HG03558 (cell line): ENCODE measurements around the gene TMEM221.

Experiments
- ATAC-seq: cut with Tn5 transposase; IDR thresholded peaks from one replicate; pipeline ENCODE4 v1.9.1; 2021; ENCODE audit warnings: moderate number of reproducible peaks; ENCODE audit not compliant: unreplicated experiment; ENCODE audit errors: extremely low read depth

Gene TMEM221

GRCh38 chr19:17406887-17407196, 41.6 kb downstream of the TMEM221 start:
- ATAC-seq = no peak

GRCh38 chr19:17406046-17406886, 42.2 kb downstream of the TMEM221 start:
- no peak for ATAC-seq

- ATAC-seq = no peak
These were observed 43.0 kb downstream of the TMEM221 start, which contains the start of gene BST2 for GRCh38 chr19:17405250-17406045. TSS of gene BST2 (minus strand) at chr19:17405630. CDS start at chr19:17405575, 55 bp downstream.

GRCh38 chr19:17404621-17405249, 43.7 kb downstream of the TMEM221 start:
- ATAC-seq = no peak

- ATAC-seq = no peak
These were observed 44.5 kb downstream of the TMEM221 start for GRCh38 chr19:17404015-17404414.

- ATAC-seq = no peak
These were observed 45.2 kb downstream of the TMEM221 start for GRCh38 chr19:17402982-17403855.

- ATAC-seq = no peak
These were observed 46.8 kb downstream of the TMEM221 start for GRCh38 chr19:17401628-17402027.

GRCh38 chr19:17398902-17399527, 49.5 kb downstream of the TMEM221 start:
- no peak for ATAC-seq

- no peak for ATAC-seq
These were observed 53.5 kb downstream of the TMEM221 start for GRCh38 chr19:17394891-17395415.

- no peak for ATAC-seq
These were observed 54.6 kb downstream of the TMEM221 start, which contains the start of gene CCDC194 for GRCh38 chr19:17393914-17394313. TSS of gene CCDC194 (minus strand) at chr19:17394196. CDS start at chr19:17394158, 38 bp downstream.

- ATAC-seq = no peak
These were observed 55.5 kb downstream of the TMEM221 start for GRCh38 chr19:17393002-17393401.

- ATAC-seq = no peak
These were observed 56.9 kb downstream of the TMEM221 start for GRCh38 chr19:17391371-17392151.

GRCh38 chr19:17390665-17391370, 57.6 kb downstream of the TMEM221 start:
- ATAC-seq = peak; percentile 62

- no peak for ATAC-seq
These were observed 58.4 kb downstream of the TMEM221 start for GRCh38 chr19:17389957-17390664.

GRCh38 chr19:17389288-17389687, 59.2 kb downstream of the TMEM221 start:
- no peak for ATAC-seq

- no peak for ATAC-seq
These were observed 62.4 kb downstream of the TMEM221 start for GRCh38 chr19:17385878-17386611.
